Stimulated activated CD4-positive, alpha-beta T cell treated with anti-CD3 and anti-CD28 coated beads, TNF-alpha, amount 100 ng/mL, for 48 hours (primary cell): Measurements from ENCODE around the gene OPCML.

Experiments used
- DNase-seq, 3 donors: peaks; one replicate each; pipeline ENCODE4 v3.0.0-alpha.2; 2020; ENCODE audit warnings: low read depth in 3 of 3

The OPCML gene

DNA sequence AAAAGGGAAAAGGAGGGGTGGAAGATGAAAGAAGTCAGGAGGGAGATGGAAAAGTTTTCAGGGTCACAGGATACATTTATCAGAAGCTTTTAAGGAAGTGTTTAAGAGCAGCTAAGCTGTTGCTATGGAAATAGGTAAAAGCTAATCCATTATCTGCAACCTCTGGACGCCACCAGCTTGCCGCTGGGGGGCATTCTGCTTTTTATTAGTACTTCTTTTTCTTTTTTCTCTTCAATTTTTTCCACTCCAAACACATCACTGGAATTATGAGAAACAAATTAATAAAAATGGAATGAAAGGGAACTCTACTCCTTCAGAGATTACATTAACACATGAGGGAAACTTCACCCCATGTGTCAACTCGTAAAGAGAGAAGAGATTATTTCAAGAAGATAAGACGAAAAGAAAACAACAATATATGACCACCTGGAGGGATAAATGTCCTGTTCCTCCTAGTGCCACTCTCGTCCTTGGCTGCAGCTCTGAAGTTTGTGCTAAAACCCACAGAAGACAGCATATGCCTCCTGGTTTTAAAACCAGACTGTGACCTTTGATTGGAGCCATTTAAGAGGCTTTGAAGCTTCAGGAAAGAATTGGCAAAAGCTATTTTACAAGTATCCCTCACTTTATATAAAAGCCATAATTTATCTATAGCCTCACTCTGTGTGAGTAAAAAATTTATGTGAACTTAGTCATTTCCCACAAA is 972.8 kb downstream of the OPCML start:
- DNase-seq: no peak

DNA sequence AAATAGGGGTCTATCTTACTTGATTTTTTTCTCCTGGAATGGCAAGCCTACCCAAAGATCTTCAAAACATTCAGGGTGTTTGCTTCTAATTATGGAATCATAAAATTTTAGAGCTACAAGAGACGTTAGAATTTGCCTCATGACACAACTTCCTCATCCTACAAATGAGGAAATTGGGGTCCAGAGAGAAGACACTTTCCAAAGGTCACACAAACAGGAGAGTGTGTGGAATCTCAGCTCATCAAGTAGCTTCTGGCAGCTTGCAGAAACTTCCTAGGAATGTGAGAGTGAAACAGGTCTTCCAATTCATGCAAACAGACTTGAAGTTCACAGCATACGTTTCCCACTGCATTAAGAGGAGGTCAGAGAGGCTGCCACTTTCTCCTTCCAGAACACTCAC is 976.0 kb downstream of the OPCML start:
- no peak for DNase-seq

DNA sequence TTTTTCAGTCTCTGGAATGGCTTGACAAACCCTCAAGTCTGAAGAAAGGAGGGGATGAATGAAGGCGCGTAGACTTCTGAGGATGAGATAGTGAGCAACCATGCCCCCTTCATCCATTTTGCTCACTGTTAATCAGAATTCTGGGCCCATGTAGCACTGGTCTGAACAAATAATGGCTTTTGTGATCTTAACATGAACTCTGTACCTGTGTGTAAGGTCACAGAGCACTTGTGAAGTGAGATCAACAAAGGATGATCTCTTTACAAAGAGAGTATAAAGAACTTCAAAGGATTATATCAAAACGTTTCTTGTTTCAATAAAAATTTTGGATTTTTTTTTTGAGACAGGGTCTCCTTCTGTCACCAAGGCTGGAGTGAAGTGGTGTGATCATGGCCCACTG is 976.7 kb downstream of the OPCML start:
- no peak for DNase-seq

DNA sequence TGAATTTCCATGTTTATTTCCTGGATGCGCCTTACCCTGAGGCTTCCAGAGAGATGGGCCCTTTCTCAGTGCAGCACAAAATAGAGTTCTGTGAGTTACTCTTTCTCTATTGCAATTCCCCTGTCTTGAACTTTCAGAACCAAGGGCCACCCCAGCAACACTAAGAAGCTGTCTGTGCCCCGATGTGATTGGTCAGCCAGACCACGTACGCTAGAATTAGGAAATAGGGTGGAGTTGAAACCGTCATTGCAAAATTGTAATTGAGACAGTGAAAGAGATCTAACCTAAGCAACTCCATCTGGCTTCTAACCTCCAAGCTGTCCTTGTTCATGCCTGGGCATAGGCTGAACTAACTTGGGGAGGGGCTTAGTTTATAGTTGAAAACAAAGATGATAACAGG is 981.3 kb downstream of the OPCML start:
- DNase-seq: no peak

DNA sequence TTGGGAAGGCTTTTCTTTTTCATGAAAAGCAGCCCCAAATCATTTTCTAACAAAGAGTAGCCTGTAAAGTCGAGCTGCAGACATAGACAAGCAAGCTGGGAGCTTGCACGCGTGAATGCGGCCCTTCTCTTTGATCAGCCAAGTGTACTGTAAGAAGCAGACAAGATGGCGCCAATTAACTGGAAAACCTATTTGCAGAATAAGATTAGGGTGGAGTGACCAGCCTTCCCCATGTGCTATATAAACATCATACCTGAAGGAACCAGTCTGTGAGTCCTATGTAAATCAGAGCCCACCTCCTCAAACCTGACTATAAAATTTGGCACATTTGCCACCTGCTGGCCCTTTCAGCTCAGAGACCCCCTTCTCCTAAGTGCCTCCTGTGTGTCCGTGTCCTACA is 982.7 kb downstream of the OPCML start:
- DNase-seq: no peak

DNA sequence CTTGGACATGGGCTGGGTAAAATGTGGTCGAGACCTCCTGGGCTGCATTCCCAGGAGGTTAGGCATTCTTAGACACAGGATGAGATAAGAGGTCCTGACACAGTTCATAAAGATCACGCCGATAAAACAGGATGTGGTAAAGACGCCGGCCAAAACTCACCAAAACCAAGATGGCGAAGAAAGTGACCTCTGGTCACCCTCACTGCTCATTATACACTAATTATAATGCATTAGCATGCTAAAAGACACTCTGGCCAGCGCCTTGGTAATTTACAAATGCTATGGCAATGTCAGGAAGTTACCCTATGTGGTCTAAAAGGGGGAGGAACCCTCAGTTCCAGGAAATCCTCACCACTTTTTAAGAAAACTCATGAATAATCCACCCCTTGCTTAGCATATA is 983.3 kb downstream of the OPCML start:
- DNase-seq: no peak

DNA sequence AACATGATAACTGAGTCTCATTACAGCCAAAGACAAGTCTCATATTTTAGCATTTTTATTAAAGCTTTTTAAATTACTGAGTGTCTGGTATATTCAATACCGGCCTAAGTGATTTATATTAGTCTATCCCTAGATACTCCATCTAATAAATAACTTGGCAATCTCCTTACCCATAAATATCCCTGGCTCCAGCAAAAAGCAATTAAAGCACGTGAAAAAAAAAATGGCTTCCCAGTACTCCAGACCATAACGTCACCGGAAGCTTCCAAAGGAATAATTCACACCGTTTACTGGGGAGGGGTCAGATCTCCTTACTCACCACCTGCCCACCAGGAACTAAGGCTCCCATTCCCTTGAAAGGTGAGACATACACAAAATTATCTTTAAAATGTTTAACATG is 988.3 kb downstream of the OPCML start:
- no peak for DNase-seq

DNA sequence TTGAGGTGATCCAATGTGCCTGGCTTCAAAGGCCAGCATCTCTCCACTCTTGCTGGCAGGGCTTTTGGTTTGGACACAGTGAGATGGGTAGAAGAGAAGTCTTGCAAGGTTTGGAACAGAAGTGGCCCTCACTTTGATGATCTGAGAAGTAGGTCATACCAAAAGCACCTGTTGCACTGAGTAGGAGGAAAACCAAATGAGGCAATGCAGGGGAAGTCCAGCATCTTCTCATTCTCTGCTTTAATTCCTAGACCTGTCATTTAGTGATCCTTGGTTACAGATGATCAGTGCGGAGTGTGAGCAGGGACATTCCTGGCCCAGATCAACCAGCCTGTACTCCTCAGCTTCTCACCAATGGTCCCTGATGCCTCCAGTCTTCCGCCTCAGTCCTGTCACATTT is 990.5 kb downstream of the OPCML start:
- DNase-seq: no peak

DNA sequence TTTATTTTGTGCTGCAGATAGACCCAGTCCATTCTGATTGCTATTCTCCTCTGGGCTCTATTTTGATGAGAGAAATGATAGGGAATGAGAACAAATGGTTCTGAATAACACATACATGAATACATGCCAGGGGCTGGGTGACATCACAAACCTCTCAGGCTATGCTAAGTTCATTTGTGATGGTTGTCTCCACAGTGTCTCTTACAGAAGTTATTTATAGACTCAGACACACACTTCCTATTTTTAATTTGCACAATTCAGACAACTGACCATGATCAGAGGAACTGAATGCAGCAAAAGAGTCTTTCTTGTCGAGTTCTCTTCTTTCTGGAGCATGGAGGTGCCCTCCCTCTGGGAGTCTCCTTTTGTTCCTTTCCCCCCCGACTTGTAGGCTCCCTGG is 991.7 kb downstream of the OPCML start:
- no peak for DNase-seq

DNA sequence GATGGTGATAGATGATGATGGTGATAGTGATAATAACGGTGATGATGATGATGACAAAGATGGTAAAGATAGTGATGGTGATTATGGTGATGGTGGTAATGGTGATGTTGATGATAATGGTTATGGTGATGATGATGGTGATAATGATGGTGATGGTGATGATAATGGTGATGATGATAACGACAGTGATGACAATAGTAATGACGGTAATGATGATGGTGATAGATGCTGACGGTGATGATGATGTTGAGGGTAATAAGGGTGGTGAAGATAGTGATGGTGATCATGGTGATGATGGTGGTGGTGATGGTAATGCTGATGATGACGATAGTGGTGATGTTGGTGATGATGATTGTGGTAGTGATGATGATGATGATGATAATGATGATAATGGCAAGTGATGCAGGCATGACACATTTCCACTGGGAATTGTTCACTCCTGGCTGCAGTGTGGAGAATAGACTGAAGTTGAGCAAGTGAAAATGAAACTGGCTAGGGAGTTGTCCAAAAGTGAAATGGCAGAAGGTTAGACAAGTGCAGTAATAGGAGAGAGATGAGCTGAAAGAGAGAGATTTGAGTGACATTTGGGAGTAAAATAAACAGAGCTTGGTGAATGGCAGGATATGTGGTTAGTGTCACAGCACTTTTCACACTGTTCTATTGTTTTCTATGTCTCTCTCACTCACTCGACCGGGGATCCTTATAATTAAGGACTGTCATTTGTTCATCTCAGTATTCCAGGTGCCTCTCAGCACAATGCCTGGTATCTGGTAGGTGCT is 992.5 kb downstream of the OPCML start:
- no peak for DNase-seq

DNA sequence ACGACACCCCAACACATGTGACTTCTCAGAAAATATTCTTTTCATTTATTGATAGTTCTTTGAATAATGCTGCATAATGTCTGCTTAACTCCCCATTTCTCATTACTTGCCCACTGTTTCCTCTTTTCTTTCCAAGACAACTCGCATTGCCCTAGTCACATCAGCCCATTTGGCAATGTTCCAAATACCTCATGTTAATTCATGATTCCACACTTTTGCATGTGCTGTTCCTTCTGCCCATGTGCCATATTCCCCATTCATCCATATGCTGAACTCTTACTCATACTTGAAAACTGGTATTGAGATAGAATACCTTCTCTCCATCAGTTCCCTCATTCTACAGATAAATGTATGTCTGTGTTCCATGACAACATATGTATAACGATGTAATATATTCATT is 993.7 kb downstream of the OPCML start:
- no peak for DNase-seq

DNA sequence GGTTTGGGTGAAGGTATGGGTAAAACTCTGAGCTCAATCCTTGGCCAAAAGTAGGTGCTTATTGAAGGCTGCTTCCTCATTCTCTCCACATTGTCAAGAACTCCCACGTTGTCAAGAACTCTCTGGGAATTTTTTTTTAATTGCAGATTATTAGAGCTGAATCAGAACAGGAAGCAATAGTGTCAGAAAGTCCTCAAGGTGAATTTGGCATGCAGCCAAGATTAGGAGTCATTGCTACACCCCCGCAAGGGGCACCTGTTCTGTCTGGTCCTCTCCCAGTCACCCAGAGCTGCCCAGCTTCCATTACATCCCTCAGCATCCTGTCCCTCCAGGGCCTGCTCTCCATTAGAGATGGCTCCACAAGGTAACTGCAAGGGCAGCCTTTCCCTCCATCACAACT is 996.5 kb downstream of the OPCML start:
- DNase-seq: no peak

DNA sequence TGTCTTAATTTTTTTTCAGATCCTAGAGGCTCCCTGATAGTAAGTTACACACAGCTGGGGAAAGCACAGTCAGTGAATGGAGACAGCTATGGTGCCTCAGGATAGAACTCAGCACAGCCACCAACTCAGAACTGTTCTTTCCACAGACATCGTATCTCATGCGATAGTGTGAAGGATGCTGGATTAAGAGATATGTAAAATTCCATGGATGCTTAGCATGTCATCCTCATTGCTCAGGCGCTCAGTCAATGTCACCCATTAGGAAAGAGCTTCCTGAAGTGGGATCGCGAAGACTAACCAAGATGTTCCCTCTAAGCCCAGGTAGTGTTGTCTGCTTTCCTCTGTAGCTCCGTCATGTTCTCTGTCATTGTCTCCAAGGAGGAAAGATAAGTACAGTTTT is 1000.4 kb downstream of the OPCML start:
- no peak for DNase-seq

DNA sequence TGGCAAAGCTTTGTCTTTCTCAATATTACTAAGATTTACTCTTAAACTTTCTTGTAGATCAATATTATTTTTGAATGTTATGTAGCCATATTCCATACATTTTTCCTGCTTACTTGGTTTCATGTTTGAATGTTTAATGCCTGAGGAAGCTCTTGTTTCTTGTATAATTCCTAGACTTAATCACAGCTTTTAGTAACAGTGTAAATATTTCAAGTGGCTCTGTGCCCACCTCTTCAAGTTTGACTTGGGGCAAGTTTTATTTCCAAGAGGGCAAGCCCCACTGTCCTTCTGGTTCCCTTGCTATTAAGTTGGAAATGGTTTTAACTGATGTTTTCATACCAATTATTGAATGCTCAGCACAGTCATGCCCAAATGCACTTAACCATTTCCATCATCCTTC is 1004.1 kb downstream of the OPCML start:
- no peak for DNase-seq

DNA sequence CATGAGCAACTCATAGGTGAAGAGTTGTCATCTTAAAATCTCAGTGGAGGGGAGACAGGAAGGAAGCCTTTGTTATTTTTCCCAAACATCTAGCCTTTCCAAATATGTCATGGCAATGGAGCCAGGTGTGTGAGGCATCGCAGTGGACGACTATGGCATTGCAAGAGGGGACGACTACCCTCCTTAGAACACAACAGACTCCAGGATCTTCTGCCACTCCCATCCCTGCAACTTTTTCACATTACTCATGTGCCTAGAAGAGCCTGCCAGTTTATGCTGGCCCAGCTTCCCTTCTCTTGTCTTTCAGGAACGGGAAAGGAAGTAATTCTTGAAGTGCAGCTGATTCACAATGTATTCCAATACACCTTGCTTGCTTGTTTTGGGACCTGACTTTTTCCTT is 1008.4 kb downstream of the OPCML start:
- DNase-seq: no peak

DNA sequence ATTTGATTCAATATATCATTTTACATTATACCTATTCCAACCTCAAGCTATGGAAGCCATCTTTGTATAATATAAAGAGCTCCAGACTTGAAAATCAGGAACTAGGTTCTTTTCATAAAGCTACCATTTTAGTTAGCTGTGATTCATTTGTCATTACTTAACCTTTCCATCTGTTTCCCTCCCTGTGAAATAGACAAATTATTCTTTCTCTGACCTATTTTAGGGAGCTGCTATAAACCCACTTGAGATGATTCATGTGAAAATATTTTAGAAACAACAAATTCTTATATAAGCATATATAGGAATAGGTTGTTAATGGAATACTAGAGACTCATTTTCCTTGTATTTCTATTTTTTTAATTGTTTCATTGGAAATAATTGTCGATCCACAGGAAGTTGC is 1012.1 kb downstream of the OPCML start:
- DNase-seq: no peak

DNA sequence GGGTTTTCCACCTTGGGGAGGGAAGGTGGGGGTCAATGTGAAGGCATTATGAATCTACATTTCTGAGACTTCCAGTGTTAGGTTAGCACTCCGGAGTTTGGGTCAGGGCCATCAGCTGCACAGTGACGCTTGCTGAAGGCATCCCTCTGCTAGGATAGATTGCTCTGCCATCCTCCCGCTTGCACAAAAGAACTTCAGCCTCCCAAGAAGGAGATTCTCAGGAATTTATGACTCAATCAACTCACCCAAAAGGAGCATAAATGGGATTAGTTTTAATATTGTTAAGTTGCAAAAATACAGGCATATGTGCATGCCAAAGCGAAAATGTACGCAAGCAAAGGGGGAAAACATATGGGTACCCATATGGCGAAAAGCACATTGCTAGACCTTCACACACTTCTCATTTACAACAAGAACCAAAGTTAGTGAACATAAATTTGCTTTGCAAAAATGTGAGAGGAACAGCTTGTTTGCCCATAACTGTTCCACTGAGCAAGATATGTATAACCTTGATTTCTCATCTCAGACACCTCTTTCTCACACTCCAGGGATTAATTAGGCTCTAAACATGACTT is 1013.0 kb downstream of the OPCML start:
- DNase-seq: no peak

DNA sequence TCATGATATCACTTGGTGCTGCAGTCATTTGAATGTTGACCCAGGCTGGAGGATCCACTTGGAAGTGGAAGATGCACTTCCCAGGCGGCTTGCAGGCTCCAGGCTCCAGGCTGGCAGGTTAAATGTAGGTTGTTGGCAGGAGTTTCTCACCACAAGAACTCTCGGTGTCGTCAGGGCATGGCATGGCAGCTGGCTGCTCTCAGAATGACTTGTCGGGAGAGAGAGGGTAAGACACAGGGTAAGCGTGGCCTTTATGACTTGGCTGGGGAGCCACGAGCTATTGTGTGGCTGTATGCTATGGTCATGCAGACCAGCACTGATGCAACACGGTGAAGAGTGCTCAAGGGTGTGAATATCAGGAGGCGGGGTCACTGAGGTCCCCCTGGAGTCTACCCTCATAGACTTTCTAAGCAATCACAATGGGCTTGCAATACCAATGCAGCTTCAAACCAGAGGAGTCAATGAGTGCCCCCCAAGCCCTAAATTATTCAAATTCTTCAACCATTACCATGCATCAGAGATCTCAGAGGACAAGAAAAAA is 1027.7 kb downstream of the OPCML start:
- no peak for DNase-seq

DNA sequence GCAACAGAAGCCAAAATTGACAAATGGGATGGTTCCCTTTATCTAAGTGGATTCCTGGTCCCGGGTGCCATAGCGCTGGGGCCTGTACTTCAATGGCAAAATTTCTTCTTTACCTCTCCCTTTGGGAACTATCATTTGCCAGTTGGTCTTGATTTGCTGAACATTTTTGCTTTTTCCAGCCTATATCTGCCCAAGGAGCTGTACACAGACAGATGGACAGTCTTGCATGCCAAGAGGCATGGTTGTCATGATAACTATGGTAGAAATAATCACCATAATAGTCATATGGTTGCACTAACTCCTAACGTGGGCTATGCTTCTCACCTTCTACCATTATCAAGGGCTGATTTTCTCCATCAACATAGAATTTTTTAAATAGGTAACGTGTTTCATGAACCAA is 1030.9 kb downstream of the OPCML start:
- no peak for DNase-seq

DNA sequence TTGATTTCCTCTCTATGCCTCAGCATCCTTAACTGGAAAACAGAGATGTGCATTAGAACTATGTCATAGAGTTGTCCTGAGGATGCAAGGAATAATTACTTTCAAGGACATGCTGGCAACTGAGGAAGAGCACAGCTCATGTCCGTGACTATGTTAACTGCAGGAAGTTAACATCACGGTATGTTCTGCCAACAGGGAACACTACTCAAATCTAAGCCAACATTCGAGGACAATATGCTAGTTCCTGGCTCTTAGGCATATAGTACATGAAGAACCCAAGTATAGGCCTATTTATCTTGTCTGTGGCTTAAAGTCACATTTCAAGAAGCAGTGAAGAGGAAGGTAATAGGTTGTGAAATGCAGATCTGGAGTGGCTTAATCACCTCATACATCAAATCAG is 1032.6 kb downstream of the OPCML start:
- DNase-seq: no peak

DNA sequence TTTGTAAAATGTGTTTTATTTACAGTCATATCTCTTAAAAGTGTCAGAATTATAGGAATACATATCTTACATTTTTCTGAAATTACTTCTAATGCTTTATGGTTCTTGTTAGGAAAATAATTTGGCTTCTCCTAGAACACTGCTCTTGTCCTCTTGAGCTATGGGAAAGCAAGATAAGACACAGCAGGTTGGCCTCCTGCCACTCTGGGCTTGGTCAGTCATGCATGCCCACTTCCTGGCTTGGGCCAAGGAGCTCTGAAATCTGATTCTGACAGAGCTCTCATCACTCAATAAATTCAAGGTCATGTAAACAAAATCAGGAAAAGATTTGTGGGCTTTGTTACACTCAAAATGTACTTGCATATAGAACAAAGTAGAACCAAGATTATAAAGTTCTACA is 1036.0 kb downstream of the OPCML start:
- DNase-seq: no peak

DNA sequence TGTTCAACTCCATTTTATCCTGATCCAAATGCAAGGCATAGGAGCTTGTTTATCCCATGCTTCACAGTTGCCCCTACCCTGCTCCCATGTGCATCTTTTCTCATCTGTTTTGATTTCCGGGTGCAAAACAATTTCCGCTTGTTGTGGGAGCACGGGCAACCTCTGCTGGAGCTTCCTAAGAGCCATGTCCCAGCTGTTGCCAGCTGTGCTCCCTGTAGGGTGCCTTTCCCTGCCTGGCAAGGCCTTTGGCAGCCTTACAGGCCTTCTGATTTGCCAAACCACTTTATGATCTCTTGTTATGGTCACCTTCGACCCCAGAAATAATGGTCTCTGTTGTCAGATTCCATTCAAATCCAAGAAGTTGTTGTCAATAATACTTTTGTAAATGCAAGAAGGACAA is 1038.5 kb downstream of the OPCML start:
- no peak for DNase-seq

DNA sequence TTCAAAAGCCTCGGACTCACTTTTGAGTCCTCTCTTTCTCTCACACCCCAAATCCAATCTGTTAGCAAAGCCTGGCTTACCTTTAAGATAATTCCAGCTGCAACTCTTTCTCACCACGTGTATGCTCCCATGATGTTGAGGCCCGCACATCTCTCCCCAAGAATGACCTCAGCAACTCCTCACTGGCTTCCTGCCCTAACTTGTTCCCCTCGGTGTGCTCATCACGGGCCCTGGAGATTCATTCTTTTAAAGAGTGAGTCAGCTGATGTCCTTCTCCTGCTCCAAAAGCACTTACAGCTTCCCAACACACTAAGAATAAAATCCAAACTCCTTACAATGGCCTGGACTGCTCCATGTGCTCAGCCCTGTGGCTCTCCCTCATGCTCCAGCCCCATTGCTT is 1041.3 kb downstream of the OPCML start:
- no peak for DNase-seq
